Ovary (tissue), 9 donors: ENCODE data around the gene NRTN. TPM values are rescaled to one million over a fixed set of nuclear protein-coding genes. Genes with fewer than 3 reads are reported as not detected.

Experiments used
- DNase-seq, 5 donors: peaks; one replicate each; pipeline ENCODE4 v3.0.0-alpha.2; 2019 to 2020
- H3K27ac ChIP-seq, 2 donors: fragments of 200-600 bp; one replicate each; pipeline versions ENCODE4 v1.5.1 to v1.8.0; 2019 to 2022
- H3K27me3 ChIP-seq: fragments of 200-600 bp; one replicate; pipeline ENCODE4 v1.8.0; 2022
- H3K36me3 ChIP-seq: fragments of 200-600 bp; sonication (generic); one replicate; pipeline ENCODE4 v1.5.1; 2019
- H3K4me1 ChIP-seq: one replicate; pipeline ENCODE4 v1.8.1; 2013; ENCODE audit warnings: mild to moderate bottlenecking, moderate library complexity; ENCODE audit not compliant: insufficient read depth
- H3K4me3 ChIP-seq: fragments of 200-600 bp; sonication (generic); one replicate; pipeline ENCODE4 v1.5.1; 2017
- H3K9me3 ChIP-seq, 2 donors: fragments of 200-600 bp in 1 of 2; sonication (generic) in 1 of 2; one replicate each; pipeline versions ENCODE4 v1.5.1 to v1.8.1; 2013 to 2019; ENCODE audit warnings: mild to moderate bottlenecking in 1 of 2, moderate library complexity in 1 of 2
- CTCF ChIP-seq, 3 donors: fragments of 450-650 bp in 2 of 3; fragments of 200-600 bp in 1 of 3; IDR thresholded peaks; one replicate each; pipeline versions ENCODE4 v1.5.1 to v1.8.0; 2016 to 2022; ENCODE audit warnings: antibody characterized with exemption in 3 of 3, mild to moderate bottlenecking in 1 of 3
- EP300 ChIP-seq: sonication (generic); formaldehyde crosslinking; IDR thresholded peaks from one replicate; pipeline ENCODE4 v1.6.1; 2017; ENCODE audit warnings: antibody characterized with exemption
- POLR2A ChIP-seq: fragments of 450-650 bp; IDR thresholded peaks from one replicate; pipeline ENCODE4 v1.6.1; 2017; ENCODE audit warnings: antibody characterized with exemption, mild to moderate bottlenecking, moderate library complexity
- WGBS, 3 donors: extraction: QIAGEN DNeasy Blood & Tissue Kit in 1 of 3; methylation state at CpG; one replicate each; pipeline versions ENCODE4 v1.1.5 to v1.1.7; 2013 to 2017; 5-methylcytosine and 5-hydroxymethylcytosine counted together
- intact Hi-C, 4 donors: fragments of 100-400 bp; cut with DNase I; formaldehyde crosslinking; loops; one replicate each; pipeline versions ENCODE4 v1.11.0 to v1.15.1; 2022 to 2023
- polyA plus RNA-seq, 2 donors: library from polyadenylated mRNA; stranded (reverse); fragments of 200-250 nt in 1 of 2; fragments of 350-450 nt in 1 of 2; fragmentation: Illumina TruSeq in 1 of 2; extraction: RNeasy Lipid Tissue Mini Kit (QIAGEN cat#74804) in 1 of 2; gene quantifications; one replicate each; pipeline ENCODE4 v1.2.3, GENCODE V29; 2013 to 2014
- total RNA-seq, 7 donors: library from RNA; depleted of rRNA in 2 of 7; stranded (reverse); fragments of >200 nt in 2 of 7; fragmentation: NEBNext Ultra II Directional in 3 of 7; extraction: Animal tissue kit (Norgen Biotek cat#: 25700) in 3 of 7; gene quantifications; one replicate each; pipeline versions ENCODE4 v1.1.0 to v1.2.4, GENCODE V29; 2016 to 2023
- donor health status: DM: no; HTN: no; CAD: no; lungs with moderate emphysema.
- donor health status: DM: no; HTN: no; CAD: no.
- donor health status: Bipolar disorder and iron deficiency.
- donor health status: DM: yes; HTN: yes; CAD: no.
- donor health status: DM: no; HTN: no; CAD: no.
- donor health status: DM: yes; HTN: yes; CAD: no.

Gene NRTN
- total and polyA plus RNA-seq, 9 donors = 0.11 to 2.8 (median 0.65) TPM; not detected in 4

- Histone ChIP-seq H3K27me3 (no peaks in the 10 kb centered on the region), H3K4me3 (no peak overlapping the region), H3K4me1 (peaks cover 8% of the 10 kb centered on the region), H3K36me3 (no peaks in the 10 kb centered on the region), H3K9me3 (no peaks in the 10 kb centered on the region), H3K27ac (no peak overlapping the region)
- TF ChIP-seq CTCF (IDR thresholded peaks at IDR 0.05) (no peak), POLR2A (no peak), EP300 (no peak)
- WGBS, 3 donors = 36 to 42% (median 36%) methylated on average over 37 of the region's 37 CpGs
- intact Hi-C loops = loop anchor here in 2 of 4 donors (5.0 to 10.0 kb wide), 2 partner anchors 93 to 95 kb away; no protein-coding TSS in a partner anchor
- DNase-seq = peak in 3 of 5 donors; percentile 22 to 51 (median 26)
Observed at GRCh38 chr19:5799247-5800241, 5.3 kb upstream of the NRTN start.

- Histone ChIP-seq H3K27ac (no peak overlapping the region), H3K9me3 (no peaks in the 10 kb centered on the region), H3K4me1 (peaks cover 8% of the 10 kb centered on the region), H3K27me3 (no peaks in the 10 kb centered on the region), H3K36me3 (no peaks in the 10 kb centered on the region), H3K4me3 (no peak overlapping the region)
- no peak for TF ChIP-seq POLR2A
- TF ChIP-seq EP300 = no peak
- no peak for TF ChIP-seq CTCF (IDR thresholded peaks at IDR 0.05)
- WGBS, 3 donors = 59 to 62% (median 59%) methylated on average over 17 of the region's 17 CpGs
- no peak for DNase-seq
- intact Hi-C loops = loop anchor here in 2 of 4 donors (5.0 to 10.0 kb wide), 2 partner anchors 92 to 94 kb away; no protein-coding TSS in a partner anchor
Observed at GRCh38 chr19:5800361-5801270, 4.3 kb upstream of the NRTN start.

GRCh38 chr19:5801796-5802619, 2.9 kb upstream of the NRTN start:
- Histone ChIP-seq H3K27ac (no peak overlapping the region), H3K4me3 (no peak overlapping the region), H3K9me3 (no peaks in the 10 kb centered on the region), H3K36me3 (no peaks in the 10 kb centered on the region), H3K4me1 (peaks cover 8% of the 10 kb centered on the region), H3K27me3 (no peaks in the 10 kb centered on the region)
- WGBS, 3 donors = 11 to 13% (median 12%) methylated on average over 32 to 33 of the region's 33 CpGs
- TF ChIP-seq CTCF (IDR thresholded peaks at IDR 0.05) (no peak), EP300 (no peak), POLR2A (no peak)
- no peak for DNase-seq
- intact Hi-C loops = loop anchor here in 2 of 4 donors (5.0 to 10.0 kb wide), 2 partner anchors 90 to 93 kb away; no protein-coding TSS in a partner anchor
